Activated T-helper 9 cell treated with anti-CD3 and anti-CD28 coated beads, Interleukin-2, amount 50 U/mL, for 16 hours (primary cell): ENCODE data around the gene KIF18A.
"Not testable (repeated sequence)": the region's sequence is repeated elsewhere in the genome, so short reads cannot be mapped to it uniquely, and the experiment has no call there.

ENCODE experiments used
- DNase-seq: peaks from one replicate; pipeline ENCODE4 v3.0.0-alpha.2; 2020; ENCODE audit warnings: low read depth

The KIF18A gene

DNA sequence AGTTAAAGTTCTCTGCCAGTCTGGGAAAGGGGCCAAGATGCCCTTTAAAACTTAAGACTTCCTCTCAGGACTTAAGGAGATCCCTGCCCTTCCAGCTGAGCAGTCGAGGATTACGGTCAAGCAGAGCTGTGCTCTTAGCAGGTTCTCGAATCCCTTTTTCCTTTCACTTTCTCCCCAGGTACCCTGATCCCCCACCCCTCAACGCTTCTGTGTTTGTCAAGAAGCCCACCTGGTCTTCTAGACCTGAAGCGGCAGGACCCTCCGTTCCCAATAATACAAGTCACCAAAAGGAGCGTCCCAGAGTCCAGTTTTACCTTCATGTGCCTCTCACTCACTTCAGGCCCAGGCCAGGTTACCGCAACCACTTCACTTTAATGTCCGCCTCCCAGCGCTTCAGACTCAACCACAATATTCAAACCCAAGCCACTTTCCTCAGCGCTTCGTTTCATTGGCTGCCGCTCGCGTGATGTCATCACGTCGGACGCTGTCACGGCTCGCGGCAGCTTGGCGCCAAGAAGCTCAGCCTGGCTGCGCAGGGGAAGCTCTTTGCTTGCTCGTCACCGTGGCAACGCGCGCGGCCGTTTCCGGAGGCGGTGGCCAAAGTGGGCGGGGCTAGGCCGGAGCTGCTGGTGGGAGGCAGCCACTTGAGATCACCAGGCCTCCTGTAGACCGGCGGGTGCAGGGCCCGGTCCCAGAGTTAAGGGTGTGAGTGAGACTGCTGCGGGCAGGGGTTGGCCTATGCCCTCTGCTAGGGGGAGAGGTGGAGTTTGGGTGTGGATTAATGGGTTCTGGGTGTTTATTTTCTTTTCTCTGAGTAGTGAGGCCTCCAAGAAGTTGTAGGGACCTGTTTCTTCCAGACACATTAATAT, at the start of gene KIF18A, which contains the start of gene METTL15:
TSS of gene KIF18A (minus strand) at position 407 of the 869 bp plus-strand sequence. CDS start 10,209 bp downstream, outside the sequence.
TSS of gene METTL15 (plus strand) at position 639 of the 869 bp plus-strand sequence. CDS start 4,947 bp downstream, outside the sequence.
- peak; percentile 96 for DNase-seq

DNA sequence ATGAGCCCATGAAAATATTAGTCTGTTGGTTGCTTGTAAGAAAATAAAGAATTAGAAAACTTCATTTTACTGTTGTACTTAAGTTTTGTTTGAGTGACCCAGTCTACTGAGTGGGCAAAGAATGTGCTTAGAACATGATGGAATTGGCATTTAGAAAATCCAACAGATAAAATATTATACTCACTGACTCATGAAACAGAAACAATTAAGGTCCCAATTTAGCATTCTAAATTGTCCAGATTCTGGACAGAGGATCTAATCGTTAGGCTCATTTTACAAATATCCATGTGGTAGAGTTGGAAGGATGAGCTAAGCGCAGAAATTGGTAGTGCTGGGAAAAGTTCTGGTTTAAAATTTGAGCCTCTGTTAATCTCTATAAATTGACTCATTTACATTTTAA, 45.6 kb upstream of the KIF18A start:
- no peak for DNase-seq

GRCh38 chr11:28152743-28153142, 44.8 kb upstream of the KIF18A start:
- DNase-seq, result no peak

GRCh38 chr11:28146123-28146751, 38.3 kb upstream of the KIF18A start:
- no peak for DNase-seq

GRCh38 chr11:28144808-28145207, 36.9 kb upstream of the KIF18A start:
- no peak for DNase-seq

GRCh38 chr11:28142724-28143123, 34.8 kb upstream of the KIF18A start:
- DNase-seq, result no peak

DNA sequence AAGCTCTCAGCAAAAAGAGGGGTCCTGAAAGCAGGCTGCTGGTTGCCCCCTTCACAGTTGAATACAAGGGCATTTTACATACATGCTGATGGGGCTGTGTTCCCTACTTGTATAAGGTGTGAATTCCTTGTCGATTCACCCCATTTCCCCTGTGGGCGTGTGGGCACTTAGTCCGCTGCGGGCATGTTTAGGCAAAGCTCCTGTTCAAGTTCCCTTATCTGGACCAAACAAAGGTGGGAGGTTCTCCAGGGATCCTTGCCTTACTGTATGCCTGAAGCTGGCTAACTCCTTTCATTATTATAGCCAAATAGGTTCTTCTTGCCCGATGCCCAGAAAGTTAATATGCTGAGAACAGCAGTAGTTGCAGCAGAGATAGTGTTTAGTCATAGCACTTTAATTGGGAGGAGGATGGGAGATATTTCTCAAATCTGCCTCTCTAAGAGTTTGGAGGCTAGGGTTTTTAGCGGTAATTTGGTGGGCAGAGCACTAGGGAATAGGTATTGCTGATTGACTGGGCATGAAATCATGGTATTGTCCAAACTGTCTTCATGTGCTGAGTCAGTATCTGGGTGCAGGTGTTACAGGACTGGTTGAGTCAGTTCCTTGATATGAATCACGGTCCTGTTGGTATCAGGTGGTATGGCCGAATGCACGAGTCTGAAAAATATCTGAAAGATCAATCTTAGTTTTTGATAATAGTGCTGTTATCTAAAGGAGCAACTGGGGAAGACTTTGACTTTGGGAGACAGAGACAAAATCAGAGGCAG, 32.9 kb upstream of the KIF18A start:
- DNase-seq, result no peak

DNA sequence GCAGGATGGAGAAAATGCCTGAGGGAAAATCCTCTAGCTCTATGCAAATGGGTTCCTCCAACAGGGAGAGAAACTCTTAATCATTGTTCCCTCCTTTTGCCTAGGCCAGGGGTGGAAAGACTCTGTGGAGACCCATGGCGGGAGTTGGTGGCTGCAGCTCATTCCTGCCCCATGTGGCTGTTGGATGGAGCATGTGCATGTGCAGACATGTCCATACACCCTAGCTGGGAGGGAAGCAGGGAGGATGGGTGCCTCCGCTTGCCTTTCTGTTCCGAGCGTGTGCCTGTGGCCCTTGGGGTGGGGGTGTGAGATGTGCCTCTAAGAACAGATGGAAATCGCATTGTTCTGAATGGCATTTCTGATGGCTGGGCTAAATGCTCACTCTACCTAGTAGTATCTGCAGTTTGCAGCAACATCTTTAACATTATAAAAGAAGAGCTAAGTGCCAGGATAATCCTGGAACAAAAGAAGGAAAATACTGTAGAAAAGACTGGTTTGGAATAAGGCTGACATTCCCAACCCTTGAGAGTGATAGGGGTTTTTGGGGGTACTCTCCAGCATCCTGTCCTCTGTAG, 32.0 kb upstream of the KIF18A start:
- DNase-seq, result no peak

GRCh38 chr11:28137832-28138231, 29.9 kb upstream of the KIF18A start:
- no peak for DNase-seq

GRCh38 chr11:28137366-28137765, 29.4 kb upstream of the KIF18A start:
- no peak for DNase-seq

GRCh38 chr11:28136157-28136556, 28.2 kb upstream of the KIF18A start:
- not testable (repeated sequence) for DNase-seq

- DNase-seq, result no peak
Observed at GRCh38 chr11:28133146-28133545, 25.2 kb upstream of the KIF18A start.

DNA sequence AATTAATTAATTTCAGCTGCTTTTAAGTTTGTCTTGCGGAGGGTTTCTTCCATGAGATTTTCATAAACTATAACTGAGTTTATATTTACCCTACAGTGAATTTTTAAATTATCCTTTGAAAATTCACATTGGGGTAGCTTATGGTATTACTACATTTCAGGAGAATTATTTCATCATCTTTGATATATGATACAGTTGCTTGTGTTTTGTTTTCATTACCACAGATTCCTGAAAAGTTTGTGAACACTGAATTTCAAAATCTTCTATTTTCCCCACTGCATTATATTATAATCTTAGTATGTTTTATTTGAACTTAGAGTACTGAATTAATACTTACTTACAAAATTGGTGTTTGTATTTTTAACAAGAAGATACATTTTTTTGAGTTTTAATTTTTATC, 24.6 kb upstream of the KIF18A start:
- DNase-seq, result no peak

DNA sequence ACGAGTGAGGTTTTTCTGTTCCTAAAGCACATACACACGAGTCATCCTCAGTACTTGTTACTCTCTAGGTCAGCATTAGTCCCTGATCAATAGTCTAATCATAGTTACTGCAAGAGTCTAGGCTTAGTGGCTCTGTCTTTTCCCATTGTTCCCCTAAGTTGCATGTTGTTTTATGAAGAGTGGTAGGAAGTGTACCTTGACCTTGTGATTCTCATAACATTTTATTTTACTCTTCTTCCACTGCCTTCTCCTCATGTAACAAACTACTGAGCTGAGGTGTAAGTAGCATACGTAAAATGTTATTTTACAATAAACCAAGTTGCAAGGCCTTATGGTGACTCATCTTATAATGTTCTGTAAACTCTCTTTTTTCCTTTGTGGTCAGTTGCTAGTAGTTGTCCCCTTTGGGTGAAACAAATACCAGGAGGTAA, 15.2 kb upstream of the KIF18A start:
- DNase-seq, result no peak

DNA sequence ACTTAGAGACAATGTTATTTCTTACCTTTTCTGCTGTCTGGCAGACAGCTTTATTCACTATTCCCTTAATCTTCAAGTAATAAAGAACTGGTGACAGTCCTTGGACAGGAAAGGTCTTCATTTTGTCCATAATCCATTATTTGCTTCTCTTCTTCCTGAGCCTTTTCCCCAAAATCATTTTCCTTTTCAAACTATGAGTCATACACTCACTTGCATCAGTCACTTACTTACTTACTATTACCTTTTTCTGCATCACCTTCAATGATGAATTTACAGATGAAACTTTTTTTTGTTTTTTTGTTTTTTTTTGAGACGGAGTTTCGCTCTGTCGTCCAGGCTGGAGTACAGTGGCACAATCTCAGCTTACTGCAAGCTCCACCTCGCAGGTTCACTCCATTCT, 9.8 kb upstream of the KIF18A start:
- no peak for DNase-seq

DNA sequence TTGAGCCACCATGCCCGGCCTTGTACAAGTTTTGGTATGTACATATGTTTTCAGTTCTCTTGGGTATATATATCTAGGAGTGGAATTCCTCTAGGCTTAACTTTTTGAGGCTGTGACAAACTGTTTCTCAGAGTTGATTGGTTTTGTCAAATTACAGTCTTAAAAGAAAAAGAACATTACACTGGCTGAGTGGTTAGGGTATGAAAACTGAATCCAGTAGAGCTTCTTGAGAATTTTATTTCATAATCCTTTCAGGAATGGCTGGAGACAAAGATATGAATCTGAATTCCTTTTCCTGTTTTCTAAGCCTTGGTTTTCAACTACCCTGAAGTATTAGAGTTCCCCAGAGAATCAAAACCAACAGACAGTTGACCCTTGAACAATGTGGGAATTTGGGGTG, 6.8 kb upstream of the KIF18A start:
- no peak for DNase-seq

- no peak for DNase-seq
Observed at GRCh38 chr11:28114116-28114515, 6.2 kb upstream of the KIF18A start.

- no peak for DNase-seq
Observed at GRCh38 chr11:28110821-28111200, 2.9 kb upstream of the KIF18A start.

- DNase-seq, result peak; percentile 34
Observed at GRCh38 chr11:28110108-28110820, 2.3 kb upstream of the KIF18A start.

DNA sequence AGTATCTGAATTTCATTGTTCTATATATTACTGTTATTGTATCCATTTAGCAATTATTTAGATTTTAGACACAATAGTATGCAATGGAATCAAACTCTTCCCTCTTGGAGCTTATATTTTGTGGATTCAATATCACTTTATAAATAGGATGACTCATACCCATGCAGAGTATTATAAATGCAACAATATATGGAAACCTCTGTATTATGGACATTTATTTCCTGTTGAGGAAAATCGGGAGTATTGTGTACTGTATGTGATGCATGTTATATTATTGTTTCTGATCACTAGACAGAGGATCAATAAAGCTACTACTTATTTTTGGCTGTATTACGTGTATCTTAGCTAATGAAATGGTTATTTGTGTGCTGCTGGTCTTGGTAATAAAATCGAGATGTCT, 1.0 kb upstream of the KIF18A start:
- DNase-seq, result no peak

DNA sequence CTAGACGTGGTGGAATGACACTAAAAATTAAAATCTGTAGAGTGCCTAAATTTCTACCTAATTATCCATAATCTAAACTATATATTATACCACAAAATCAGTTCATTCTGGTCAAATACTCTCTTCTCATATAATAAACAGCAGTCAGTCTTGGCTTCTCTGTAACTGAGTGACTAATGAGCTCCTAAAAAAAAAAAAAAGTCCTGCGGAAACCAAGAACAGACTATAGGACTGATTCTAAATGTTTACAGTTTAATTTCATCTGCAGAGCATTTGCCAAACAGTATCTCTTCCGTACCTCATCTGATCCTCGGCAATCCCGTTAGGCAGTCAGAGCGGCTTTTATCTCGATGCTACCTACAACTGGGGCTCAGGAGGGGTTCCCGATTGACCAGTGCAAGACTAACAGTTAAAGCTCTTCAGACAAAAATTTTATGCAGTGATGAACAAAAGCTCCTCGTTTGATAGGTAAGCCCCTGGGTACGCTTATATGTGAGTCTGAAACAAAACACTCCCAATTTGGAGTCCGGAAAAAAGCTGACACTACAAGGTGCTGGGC, 686 bp downstream of the KIF18A start:
- DNase-seq, result no peak
